ENCODE results near the gene MNAT1.

Gene MNAT1

GRCh38 chr14:60915781-60916180, 181.2 kb downstream of the MNAT1 start:
- TF ChIP-seq CTCF (IDR thresholded peaks at IDR 0.05; ENCODE audit: extremely low read depth, insufficient read depth, missing control alignments): no peak
- in situ Hi-C loops (cut with MboI; ENCODE audit: low pct_unique_long_range_greater_than_20kb, low sequenced_read_pairs, unreplicated experiment): no loop called here
- DNase-seq (ENCODE audit: low spot score): no peak

- DNase-seq (ENCODE audit: low spot score): no peak
- TF ChIP-seq CTCF (IDR thresholded peaks at IDR 0.05; ENCODE audit: extremely low read depth, insufficient read depth, missing control alignments): no peak
- in situ Hi-C loops (cut with MboI; ENCODE audit: low pct_unique_long_range_greater_than_20kb, low sequenced_read_pairs, unreplicated experiment): no loop called here
These were observed 187.5 kb downstream of the MNAT1 start for GRCh38 chr14:60922050-60922449.

GRCh38 chr14:60925286-60925685, 190.7 kb downstream of the MNAT1 start:
- in situ Hi-C loops (cut with MboI; ENCODE audit: low pct_unique_long_range_greater_than_20kb, low sequenced_read_pairs, unreplicated experiment): no loop called here
- no peak for DNase-seq (ENCODE audit: low spot score)
- no peak for TF ChIP-seq CTCF (IDR thresholded peaks at IDR 0.05; ENCODE audit: extremely low read depth, insufficient read depth, missing control alignments)

- TF ChIP-seq CTCF (IDR thresholded peaks at IDR 0.05; ENCODE audit: extremely low read depth, insufficient read depth, missing control alignments): no peak
- in situ Hi-C loops (cut with MboI; ENCODE audit: low pct_unique_long_range_greater_than_20kb, low sequenced_read_pairs, unreplicated experiment): no loop called here
These were observed 191.4 kb downstream of the MNAT1 start for GRCh38 chr14:60926002-60926401.

GRCh38 chr14:60931218-60931617, 196.7 kb downstream of the MNAT1 start:
- TF ChIP-seq CTCF (IDR thresholded peaks at IDR 0.05; ENCODE audit: extremely low read depth, insufficient read depth, missing control alignments): no peak
- in situ Hi-C loops (cut with MboI; ENCODE audit: low pct_unique_long_range_greater_than_20kb, low sequenced_read_pairs, unreplicated experiment): no loop called here
- no peak for DNase-seq (ENCODE audit: low spot score)

More at GRCh38 chr14:60926002-60926401, 191.4 kb downstream of the MNAT1 start:
- DNase-seq (ENCODE audit: low spot score): peak; percentile 44

- no peak for DNase-seq (ENCODE audit: low spot score)
- TF ChIP-seq CTCF (IDR thresholded peaks at IDR 0.05; ENCODE audit: extremely low read depth, insufficient read depth, missing control alignments): no peak
- in situ Hi-C loops (cut with MboI; ENCODE audit: low pct_unique_long_range_greater_than_20kb, low sequenced_read_pairs, unreplicated experiment): no loop called here
These were observed 199.5 kb downstream of the MNAT1 start for GRCh38 chr14:60933920-60934655.
